ENCODE measurements around the gene DAB1.

DAB1 gene

DNA sequence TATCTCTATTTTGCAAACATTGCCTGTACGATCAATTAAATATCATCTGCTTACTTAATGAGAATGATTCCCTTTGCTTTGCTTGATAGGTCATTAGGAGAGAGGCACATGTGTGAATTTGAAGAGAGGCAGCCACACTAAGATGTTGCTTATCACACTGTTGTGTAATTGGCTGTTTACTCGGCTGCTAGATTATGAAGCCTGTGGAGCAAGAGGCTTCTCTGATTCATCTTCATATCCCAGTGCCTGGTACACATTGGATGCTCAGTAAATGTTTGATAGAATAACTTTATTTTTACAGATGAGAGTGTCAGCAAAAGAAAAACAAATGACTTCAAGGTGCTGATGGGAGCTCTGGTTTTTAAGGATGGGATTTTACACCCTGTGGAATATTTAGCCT, 301.8 kb downstream of the DAB1 start:
- H3K4me3 ChIP-seq (ENCODE audit: low read length) = no peak overlapping the region
- no peaks in the 10 kb centered on the region for H3K9me3 ChIP-seq (ENCODE audit: control insufficient read depth, insufficient read depth, low read length)
- TF ChIP-seq, protein P1, sequence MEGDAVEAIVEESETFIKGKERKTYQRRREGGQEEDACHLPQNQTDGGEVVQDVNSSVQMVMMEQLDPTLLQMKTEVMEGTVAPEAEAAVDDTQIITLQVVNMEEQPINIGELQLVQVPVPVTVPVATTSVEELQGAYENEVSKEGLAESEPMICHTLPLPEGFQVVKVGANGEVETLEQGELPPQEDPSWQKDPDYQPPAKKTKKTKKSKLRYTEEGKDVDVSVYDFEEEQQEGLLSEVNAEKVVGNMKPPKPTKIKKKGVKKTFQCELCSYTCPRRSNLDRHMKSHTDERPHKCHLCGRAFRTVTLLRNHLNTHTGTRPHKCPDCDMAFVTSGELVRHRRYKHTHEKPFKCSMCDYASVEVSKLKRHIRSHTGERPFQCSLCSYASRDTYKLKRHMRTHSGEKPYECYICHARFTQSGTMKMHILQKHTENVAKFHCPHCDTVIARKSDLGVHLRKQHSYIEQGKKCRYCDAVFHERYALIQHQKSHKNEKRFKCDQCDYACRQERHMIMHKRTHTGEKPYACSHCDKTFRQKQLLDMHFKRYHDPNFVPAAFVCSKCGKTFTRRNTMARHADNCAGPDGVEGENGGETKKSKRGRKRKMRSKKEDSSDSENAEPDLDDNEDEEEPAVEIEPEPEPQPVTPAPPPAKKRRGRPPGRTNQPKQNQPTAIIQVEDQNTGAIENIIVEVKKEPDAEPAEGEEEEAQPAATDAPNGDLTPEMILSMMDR (IDR thresholded peaks at IDR 0.05; ENCODE audit: low read depth, low read length, poor library complexity, severe bottlenecking) = no peak
- TF ChIP-seq EZH2phosphoT487 (IDR thresholded peaks at IDR 0.05; ENCODE audit: borderline replicate concordance, low read length) = no peak
- H3K4me2 ChIP-seq (ENCODE audit: low read length) = no peak overlapping the region
- H3K27me3 ChIP-seq (ENCODE audit: control insufficient read depth, low read length) = no peaks in the 10 kb centered on the region
- H3F3A ChIP-seq (ENCODE audit: control insufficient read depth, insufficient read depth) = no peaks in the 10 kb centered on the region
- H3K36me3 ChIP-seq (ENCODE audit: control insufficient read depth, low read length) = no peaks in the 10 kb centered on the region
- no peak overlapping the region for H3K27ac ChIP-seq (ENCODE audit: low read depth, low read length)
- no peaks in the 10 kb centered on the region for H3K4me1 ChIP-seq (ENCODE audit: control insufficient read depth, low read length)
- no peaks in the 10 kb centered on the region for H4K20me1 ChIP-seq (ENCODE audit: control insufficient read depth, insufficient read depth, low read depth, low read length)
- H3K79me2 ChIP-seq (ENCODE audit: control insufficient read depth, low read length) = no peaks in the 10 kb centered on the region
- H3K9me2 ChIP-seq (replicated peaks; ENCODE audit: control insufficient read depth, low read length) = no peaks in the 10 kb centered on the region

DNA sequence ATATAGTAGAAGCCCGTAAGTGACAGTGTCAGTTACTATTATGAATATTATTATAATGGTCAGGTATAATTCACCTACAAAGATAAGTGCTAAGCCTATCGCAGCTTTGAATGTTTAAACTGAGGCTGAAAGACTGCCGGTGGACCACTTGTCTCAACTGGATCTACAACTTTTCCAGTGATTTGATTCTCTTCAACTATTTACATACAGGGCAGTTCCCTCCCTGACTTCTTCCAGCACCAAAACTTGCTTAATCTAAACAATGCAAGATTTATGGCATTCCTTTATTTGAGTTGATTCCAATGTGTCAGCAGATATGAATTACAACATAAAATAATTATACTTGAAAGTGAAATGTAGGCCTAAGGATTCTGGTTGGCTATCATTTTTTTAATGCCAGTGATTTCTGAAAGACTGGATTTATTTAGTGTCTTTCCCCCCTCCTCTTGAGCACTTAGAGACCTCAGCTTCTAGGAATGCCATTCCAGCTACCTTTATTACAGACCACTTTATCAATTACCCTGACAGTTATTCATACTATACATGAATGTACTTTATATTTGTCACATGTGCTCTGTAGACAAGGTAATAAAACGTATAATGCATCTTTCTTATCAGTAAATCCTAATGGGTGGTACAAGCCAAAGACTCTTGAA, 304.8 kb downstream of the DAB1 start:
- TF ChIP-seq EZH2phosphoT487 (IDR thresholded peaks at IDR 0.05; ENCODE audit: borderline replicate concordance, low read length) = no peak
- TF ChIP-seq, protein P1 (IDR thresholded peaks at IDR 0.05; ENCODE audit: low read depth, low read length, poor library complexity, severe bottlenecking) = no peak
- H3K79me2 ChIP-seq (ENCODE audit: control insufficient read depth, low read length) = no peaks in the 10 kb centered on the region
- H3K36me3 ChIP-seq (ENCODE audit: control insufficient read depth, low read length) = no peaks in the 10 kb centered on the region
- no peaks in the 10 kb centered on the region for H3F3A ChIP-seq (ENCODE audit: control insufficient read depth, insufficient read depth)
- H3K4me3 ChIP-seq (ENCODE audit: low read length) = no peak overlapping the region
- no peaks in the 10 kb centered on the region for H3K27me3 ChIP-seq (ENCODE audit: control insufficient read depth, low read length)
- no peaks in the 10 kb centered on the region for H3K9me3 ChIP-seq (ENCODE audit: control insufficient read depth, insufficient read depth, low read length)
- no peak overlapping the region for H3K4me2 ChIP-seq (ENCODE audit: low read length)
- H3K9me2 ChIP-seq (replicated peaks; ENCODE audit: control insufficient read depth, low read length) = no peaks in the 10 kb centered on the region
- no peaks in the 10 kb centered on the region for H3K4me1 ChIP-seq (ENCODE audit: control insufficient read depth, low read length)
- H4K20me1 ChIP-seq (ENCODE audit: control insufficient read depth, insufficient read depth, low read depth, low read length) = no peaks in the 10 kb centered on the region
- no peak overlapping the region for H3K27ac ChIP-seq (ENCODE audit: low read depth, low read length)

DNA sequence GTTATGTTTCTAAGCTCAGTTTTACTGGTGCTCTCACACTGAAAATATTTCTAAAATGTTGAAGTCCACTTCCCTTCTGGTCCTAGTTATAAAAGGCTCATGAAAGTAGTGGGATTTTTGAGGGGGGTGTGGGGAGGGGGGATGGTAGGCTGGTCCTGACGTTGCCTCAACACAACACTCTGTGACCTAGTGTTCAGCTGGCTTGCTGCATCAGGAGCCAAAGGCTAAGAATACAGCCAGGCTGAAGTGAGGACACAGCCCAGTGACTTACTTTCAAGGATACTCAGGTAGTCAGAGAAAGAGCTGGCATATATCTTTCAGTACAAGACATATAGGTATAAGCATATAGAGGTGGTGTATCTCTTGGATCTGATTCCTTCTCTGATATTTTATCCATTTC, 306.1 kb downstream of the DAB1 start:
- Histone ChIP-seq H3K27me3 (ENCODE audit: control insufficient read depth, low read length) (no peaks in the 10 kb centered on the region), H3K4me2 (ENCODE audit: low read length) (no peak overlapping the region), H3K4me3 (ENCODE audit: low read length) (no peak overlapping the region), H3K79me2 (ENCODE audit: control insufficient read depth, low read length) (no peaks in the 10 kb centered on the region), H3F3A (ENCODE audit: control insufficient read depth, insufficient read depth) (no peaks in the 10 kb centered on the region), H3K9me2 (replicated peaks; ENCODE audit: control insufficient read depth, low read length) (no peaks in the 10 kb centered on the region), H4K20me1 (ENCODE audit: control insufficient read depth, insufficient read depth, low read depth, low read length) (no peaks in the 10 kb centered on the region), H3K4me1 (ENCODE audit: control insufficient read depth, low read length) (no peaks in the 10 kb centered on the region), H3K27ac (ENCODE audit: low read depth, low read length) (no peak overlapping the region), H3K9me3 (ENCODE audit: control insufficient read depth, insufficient read depth, low read length) (no peaks in the 10 kb centered on the region), H3K36me3 (ENCODE audit: control insufficient read depth, low read length) (no peaks in the 10 kb centered on the region)
- TF ChIP-seq, protein P1 (IDR thresholded peaks at IDR 0.05; ENCODE audit: low read depth, low read length, poor library complexity, severe bottlenecking) = no peak
- TF ChIP-seq EZH2phosphoT487 (IDR thresholded peaks at IDR 0.05; ENCODE audit: borderline replicate concordance, low read length) = no peak

Data from DOHH2 (cell line).